Frontal cortex (tissue), 4 donors: ENCODE data around the gene LSM14B. TPM values are rescaled to one million over a fixed set of nuclear protein-coding genes. Genes with fewer than 3 reads are reported as not detected.

Experiments
- DNase-seq, 2 donors: peaks; one replicate each; pipeline ENCODE4 v3.0.0; 2012; ENCODE audit warnings: low spot score in 2 of 2
- FAIRE-seq: peaks from 2 replicates; lab custom pipeline; 2012; peaks lifted over from hg19 to GRCh38; lab: Jason Lieb, UNC
- total RNA-seq: library from RNA; depleted of rRNA; stranded (reverse); fragments of >200 nt; gene quantifications from one replicate; pipeline ENCODE4 v1.2.3, GENCODE V29; 2014
- donor health status: control.
- donor health status: control.
- donor health status: control.

The LSM14B gene
- total RNA-seq, 1 donor from 2014 or later = 97.8 TPM

GRCh38 chr20:62159052-62159451 lies 36.8 kb downstream of the LSM14B start:
- DNase-seq = no peak
- FAIRE-seq = no peak

GRCh38 chr20:62159839-62160238 lies 37.6 kb downstream of the LSM14B start:
- DNase-seq = peak in 1 of 2 donors; percentile 62
- no peak for FAIRE-seq

- FAIRE-seq = no peak
- no peak for DNase-seq
These were observed 38.0 kb downstream of the LSM14B start for GRCh38 chr20:62160253-62160652.

- DNase-seq (no peak), FAIRE-seq (no peak)
These were observed 38.6 kb downstream of the LSM14B start for GRCh38 chr20:62160876-62161275.

- FAIRE-seq = no peak
- DNase-seq = no peak
These were observed 39.1 kb downstream of the LSM14B start for GRCh38 chr20:62161347-62161746.

- DNase-seq (no peak), FAIRE-seq (no peak)
These were observed 40.6 kb downstream of the LSM14B start for GRCh38 chr20:62162765-62163484.

GRCh38 chr20:62163485-62163865 lies 41.2 kb downstream of the LSM14B start:
- no peak for FAIRE-seq
- no peak for DNase-seq

GRCh38 chr20:62163986-62164762 lies 41.9 kb downstream of the LSM14B start:
- no peak for FAIRE-seq
- DNase-seq = no peak

GRCh38 chr20:62164879-62165761 lies 42.8 kb downstream of the LSM14B start:
- FAIRE-seq = no peak
- DNase-seq = no peak

- DNase-seq (no peak), FAIRE-seq (no peak)
These were observed 43.6 kb downstream of the LSM14B start for GRCh38 chr20:62165762-62166399.

GRCh38 chr20:62167474-62167873 lies 45.2 kb downstream of the LSM14B start:
- FAIRE-seq (no peak), DNase-seq (no peak)

GRCh38 chr20:62168061-62168460 lies 45.8 kb downstream of the LSM14B start:
- DNase-seq (no peak), FAIRE-seq (no peak)

GRCh38 chr20:62168890-62169435 lies 46.7 kb downstream of the LSM14B start:
- DNase-seq (no peak), FAIRE-seq (no peak)

- no peak for FAIRE-seq
These were observed 48.3 kb downstream of the LSM14B start for GRCh38 chr20:62170536-62170935.

GRCh38 chr20:62171245-62171644 lies 49.0 kb downstream of the LSM14B start:
- FAIRE-seq = no peak
- DNase-seq = no peak

More at GRCh38 chr20:62170536-62170935, 48.3 kb downstream of the LSM14B start:
- no peak for DNase-seq

- DNase-seq = no peak
- FAIRE-seq = no peak
These were observed 50.4 kb downstream of the LSM14B start for GRCh38 chr20:62172666-62173065.

- FAIRE-seq = no peak
- no peak for DNase-seq
These were observed 51.9 kb downstream of the LSM14B start for GRCh38 chr20:62174021-62174804.

- FAIRE-seq = no peak
- no peak for DNase-seq
These were observed 52.8 kb downstream of the LSM14B start for GRCh38 chr20:62174870-62175624.
